IPS-NIHi7 (cell line): ENCODE measurements around the gene CHRD.
A peak's percentile ranks its signal among the peaks of the same experiment; 100 is the strongest.

ENCODE experiments used
- DNase-seq: peaks from one replicate; pipeline ENCODE4 v3.0.0; 2012; ENCODE audit warnings: mixed read lengths; ENCODE audit errors: extremely low spot score

CHRD gene

DNA sequence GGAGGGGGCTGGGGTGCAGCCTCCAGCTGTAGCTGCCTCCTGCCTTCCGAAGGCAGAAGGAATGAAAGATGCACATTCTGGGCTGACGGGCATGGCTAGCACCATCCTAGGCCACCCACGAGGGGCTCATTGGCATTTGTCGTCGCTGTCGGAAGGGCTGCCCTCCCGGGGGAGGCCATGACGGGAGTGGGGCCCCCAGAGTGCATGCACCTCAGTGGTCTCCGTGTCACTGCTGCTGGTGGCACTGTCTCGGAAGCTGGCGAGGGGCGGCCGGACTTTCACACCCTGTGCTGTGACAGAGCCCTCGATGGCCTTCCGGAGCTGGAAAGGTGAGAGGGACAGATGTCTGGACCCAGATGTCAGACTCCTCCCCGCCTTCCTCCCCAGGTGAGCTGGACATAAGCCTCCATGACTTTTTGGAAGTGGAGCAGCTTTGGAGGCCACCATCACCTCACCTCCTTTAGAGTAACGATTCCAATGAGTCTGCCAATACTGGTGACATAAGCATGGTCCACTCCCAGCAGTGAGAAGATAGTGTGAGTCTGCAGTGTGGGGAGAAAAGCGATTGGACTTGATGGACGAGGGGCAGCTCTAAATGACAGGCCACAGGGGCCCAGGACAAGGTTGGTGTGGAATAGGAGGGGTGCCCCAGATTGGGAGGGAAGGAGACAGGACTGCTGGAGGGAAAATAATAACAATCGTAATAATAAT is 33.2 kb upstream of the CHRD start:
- DNase-seq, result no peak

DNA sequence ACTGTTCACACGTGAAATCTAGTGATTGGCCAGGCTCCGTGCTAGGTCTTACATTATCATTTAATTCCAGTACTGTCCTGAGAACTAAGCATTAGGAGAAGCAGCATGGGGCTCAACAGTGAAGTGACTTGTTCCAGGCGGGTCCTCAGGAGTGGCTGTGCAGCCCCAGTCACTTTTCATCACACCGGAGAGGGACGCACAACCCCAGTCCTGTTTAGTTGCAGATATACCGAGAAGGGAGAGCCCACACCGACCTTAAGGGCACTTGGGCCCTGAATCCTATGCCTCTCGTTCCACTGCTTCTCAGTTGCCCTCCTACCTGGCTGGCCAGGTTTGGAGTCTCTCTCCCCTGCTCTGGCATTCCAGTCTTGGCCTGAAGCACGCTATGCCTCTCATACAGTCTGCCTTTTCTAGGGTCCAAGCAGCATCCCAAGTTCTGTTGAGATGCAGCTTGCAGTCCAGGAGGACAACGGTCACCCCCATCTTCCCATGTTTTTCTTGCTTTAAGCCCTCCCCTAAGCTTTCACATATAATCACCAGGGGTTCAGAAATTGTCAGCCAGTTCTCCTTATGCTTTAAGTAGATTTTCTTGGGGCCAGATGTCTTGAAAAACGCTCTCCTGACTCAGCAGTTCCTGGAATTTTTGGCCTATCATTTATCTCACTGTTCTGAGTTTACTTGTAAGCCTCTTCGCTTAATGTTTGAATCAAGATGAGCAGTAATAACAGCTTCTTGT is 32.4 kb upstream of the CHRD start:
- no peak for DNase-seq

DNA sequence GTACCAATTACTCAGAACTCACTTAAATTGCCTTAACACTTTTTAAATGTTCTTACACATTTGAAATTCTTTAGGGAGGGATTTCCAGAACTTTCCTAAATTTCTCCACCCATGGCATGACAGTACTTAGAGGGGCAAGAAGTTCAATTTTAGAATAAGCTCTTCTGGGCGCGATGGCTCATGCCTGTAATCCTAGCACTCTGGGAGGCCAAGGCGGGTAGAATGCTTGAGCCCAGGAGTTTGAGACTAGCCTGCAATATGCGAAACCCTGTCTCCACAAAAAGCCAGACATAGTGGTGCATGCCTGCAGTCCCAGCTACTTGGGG is 31.8 kb upstream of the CHRD start:
- DNase-seq, result no peak

DNA sequence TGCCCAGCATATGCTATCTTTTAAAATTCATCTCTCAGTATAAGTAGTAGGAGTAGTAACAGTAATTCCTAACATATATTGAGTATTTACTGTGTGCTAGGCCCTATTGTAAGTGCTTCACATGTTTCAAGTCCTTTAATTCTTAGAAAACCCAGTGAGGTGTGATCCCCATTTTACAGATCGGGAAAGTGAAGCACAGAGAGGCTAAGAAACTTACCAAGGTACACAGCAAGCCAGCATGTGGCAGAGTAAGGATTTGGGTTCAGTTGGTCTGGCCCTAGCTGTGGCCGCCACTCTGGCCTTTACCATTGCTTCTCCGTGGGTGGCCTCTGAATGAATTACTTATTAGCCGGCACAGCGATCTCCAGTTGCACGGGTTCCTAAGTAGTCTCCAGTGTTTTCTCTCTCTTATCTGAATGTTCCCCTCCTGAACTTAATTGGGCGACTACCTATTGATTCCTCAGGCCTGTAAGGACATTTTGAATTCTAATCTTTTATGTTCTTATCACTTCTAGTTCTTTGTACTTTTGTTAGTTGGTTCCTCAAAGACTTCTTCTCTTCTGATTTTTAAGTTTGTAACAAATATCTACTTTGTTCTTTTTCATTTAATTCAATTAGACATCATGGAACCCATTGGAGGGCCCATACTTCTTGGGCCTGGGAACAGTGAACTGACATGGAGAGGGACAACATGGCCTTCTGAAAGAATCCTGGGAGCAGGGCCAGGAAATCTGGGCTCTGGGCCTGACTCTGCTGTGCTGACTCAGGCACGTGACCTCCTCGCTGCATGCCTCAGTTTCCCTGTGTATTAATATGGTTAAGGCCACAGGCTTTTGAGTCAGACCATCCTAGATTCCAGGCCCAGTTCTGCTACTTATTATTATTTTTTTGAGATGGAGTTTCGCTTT is 30.0 kb upstream of the CHRD start:
- no peak for DNase-seq

DNA sequence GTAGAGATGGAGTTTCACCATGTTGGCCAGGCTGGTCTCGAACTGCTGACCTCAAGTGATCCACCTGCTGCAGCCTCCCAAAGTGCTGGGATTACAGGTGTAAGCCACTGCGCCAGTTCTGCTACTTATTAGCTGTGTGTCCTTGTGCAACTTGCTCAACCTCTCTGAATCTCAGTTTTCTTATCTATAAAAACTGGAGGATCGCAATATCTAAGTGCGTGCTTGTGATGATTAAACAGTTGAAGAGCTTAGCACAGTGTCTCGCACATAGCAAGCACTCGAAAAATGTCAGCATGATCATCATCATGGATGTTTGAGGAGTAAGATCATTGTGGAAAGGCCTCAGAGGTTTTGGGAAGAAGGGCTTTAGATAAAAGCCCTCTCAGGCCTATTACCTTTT is 29.2 kb upstream of the CHRD start:
- no peak for DNase-seq

DNA sequence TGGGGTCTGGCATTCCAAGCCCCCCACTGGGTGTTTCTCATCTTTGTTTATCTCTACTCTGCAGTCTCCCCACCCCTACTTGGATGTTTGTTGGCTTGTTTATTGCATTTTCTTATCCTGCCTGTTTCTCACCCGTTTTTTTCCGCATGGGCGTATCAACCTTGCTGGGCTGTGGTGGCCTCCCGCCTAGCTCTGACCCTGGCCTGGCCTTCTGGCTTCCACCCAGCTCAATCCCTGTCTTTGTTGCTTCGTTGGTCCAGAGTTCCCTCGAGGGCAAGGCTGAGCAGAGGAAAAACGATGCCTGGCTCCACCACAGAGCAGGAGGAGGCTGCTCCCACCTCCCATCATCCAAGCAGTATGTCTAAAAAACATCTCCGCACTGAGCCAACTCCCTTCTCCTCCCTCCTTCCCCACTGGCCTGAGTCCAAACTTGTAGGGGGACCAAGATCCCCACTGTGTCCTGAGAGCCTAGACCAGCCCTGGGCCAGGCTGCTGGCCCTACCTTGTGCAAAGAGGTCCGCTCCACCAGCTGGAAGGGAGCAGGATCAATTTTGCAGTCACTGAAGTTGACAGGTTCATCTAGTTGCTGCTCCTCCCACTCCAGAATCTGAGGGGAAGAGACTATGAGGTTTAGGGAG is 28.2 kb upstream of the CHRD start:
- peak; percentile 24 for DNase-seq

DNA sequence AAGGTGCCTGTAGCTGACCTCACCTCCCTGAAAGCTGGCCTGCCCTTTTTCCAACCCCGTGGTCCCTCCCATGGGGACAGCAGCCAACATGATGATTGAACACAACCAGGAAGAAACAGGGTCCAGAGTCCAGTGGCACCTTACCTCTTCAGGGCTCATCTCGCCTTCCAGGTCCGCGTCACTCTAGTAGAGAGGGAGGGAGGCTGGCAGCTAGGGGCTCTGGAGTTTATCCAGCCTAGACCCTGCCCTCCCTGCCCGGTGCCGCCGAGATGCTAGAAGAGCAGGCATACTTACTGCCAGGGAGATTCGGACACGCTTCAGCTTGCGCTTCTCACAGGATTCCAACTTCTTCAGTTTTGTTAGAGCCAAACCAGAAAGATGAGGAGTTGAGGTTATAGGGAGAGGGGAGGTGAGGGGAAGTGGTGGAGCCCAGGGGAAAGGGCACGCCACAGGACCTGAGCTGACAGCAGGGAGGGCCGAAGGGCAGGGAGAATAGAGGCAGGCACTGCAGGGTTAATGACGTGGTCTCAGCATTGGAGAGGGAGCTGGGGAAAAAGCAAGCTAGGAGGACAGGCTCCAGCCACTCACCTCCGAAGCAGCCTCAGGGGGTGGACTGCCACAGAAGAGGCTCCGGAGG is 27.6 kb upstream of the CHRD start:
- DNase-seq, result no peak

DNA sequence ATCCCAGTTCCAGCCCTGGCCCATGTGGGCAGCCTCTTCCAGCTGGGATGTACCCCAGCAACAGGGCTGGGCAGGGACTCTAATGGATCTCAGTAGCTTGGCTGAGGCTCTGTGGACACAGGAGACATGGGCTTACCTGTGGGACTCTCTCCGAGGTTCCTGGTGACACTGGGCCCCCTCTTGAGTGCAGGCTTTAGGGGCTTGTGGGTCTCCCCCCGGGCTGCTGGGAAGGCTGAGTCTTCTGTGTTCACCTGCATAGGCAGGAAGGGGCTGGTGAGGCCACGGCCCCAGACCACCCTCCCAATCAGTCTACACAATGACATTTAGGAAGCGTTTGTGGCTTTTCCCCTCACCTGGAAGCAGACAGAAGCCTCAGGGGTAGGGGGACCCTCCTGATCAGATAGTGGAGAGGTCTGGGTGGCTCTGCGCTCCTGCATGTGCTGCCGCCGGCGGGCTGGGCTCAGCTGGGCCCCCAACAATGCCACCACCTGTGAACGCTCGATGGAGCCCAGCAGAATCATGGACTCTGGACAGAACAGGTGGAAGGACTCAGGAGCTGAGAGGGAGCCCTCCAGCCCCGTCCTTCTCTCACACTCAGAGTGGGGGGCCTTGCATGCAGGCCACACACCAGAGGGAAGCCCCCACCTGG is 26.8 kb upstream of the CHRD start:
- no peak for DNase-seq

DNA sequence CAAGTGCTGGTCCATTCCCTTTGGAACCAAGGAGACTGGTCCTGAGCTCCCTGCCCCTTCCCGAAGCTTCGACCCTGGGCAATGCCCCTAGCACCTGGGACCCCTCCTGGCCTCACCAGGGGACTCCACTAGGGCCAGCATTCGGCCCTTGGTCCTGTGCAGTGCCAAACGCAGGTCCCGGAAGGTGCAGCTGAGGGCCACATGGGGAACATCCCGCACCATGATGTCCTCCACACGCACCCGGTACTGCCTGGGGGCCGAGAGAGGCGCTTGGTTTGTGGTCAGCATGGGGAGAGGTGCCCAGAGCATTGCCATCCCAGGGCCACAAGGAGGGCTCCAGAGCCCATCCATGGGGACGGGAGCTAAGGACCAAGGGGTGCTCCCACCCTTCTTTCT is 26.3 kb upstream of the CHRD start:
- DNase-seq, result no peak

DNA sequence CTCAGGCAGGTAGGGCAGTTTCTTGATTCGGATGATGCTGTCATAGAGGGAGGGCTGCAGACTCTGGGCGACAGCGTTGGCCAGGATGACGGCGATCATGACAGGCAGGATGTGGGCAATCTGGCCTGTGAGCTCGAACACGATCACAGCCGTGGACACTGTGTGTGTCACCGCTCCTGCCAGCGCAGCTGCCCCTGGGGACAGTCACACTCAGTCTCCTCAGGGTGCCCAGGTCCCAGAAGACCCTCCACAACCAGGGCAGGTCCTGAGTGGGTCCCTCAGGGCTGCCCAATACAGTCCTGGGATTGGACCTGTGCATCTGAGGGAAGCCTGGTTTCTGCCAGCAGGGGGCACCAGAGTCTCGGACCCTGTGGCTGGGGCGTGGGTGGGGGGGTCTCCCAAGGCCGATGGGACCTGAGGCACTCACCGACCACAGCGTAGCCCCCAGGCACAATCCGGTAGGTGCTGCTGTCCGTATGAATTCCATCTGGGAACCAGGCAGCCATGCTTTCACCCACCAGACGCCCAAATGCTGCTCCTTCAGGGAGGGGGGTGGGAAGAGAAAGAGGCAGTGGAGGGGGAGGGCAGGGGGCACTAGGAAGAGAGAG is 25.6 kb upstream of the CHRD start:
- peak; percentile 68 for DNase-seq

DNA sequence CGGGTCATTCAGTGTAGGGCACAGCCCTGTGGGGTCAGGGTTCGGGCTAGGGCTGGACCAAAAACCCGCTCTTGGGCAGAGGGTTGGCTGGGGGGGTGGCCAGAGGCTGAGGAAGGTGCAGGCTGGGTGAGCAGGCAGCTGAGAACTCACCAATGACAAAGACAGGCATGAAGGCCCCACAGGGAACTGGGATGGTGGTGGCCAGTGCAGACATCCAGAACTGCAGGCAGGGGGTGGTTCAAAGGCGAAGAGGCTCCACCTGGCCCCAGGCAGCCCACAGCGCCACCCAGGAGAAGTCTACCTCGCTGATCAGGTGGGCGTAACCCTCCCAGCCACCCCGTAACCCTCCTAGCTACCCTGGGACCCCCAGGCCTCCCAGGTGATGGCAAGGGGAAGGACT is 25.1 kb upstream of the CHRD start:
- no peak for DNase-seq

DNA sequence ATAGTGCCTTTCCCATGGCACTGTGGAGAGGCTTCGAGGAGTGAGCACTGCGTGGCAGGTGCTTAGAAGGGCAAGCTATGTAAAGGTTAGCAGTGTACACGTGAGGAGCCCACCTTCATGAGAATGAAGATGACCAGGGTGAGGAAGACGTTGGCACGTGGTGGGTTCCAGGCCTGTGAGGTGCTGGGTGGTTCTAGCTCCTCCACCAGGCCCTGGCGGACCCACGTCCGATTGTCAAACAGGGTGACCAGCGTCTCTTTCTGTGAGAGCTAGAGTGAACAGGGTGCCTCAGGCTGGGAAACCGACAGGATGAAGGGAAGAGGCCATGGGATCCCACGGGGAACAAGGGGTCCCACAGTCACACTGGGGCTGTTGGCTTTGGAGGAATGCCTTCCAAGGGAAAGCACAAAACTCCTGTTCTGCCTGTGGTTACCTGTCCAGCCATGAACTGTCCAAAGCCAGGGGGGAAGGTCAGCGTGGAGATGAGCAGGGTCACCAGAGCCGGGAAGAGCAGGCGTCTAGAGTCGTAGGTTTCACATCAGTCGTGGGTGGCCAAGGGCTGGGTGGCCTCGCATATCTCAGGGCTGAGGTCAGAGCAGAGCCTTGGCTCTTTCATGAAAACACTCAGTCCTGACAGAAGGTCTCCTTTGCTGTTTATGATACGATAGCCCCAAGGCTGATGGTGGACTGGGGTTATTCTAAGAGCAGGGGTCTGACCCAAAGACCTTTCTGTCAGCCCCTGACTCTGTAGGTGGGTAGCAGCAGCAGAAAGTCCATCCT is 24.4 kb upstream of the CHRD start:
- DNase-seq, result no peak

DNA sequence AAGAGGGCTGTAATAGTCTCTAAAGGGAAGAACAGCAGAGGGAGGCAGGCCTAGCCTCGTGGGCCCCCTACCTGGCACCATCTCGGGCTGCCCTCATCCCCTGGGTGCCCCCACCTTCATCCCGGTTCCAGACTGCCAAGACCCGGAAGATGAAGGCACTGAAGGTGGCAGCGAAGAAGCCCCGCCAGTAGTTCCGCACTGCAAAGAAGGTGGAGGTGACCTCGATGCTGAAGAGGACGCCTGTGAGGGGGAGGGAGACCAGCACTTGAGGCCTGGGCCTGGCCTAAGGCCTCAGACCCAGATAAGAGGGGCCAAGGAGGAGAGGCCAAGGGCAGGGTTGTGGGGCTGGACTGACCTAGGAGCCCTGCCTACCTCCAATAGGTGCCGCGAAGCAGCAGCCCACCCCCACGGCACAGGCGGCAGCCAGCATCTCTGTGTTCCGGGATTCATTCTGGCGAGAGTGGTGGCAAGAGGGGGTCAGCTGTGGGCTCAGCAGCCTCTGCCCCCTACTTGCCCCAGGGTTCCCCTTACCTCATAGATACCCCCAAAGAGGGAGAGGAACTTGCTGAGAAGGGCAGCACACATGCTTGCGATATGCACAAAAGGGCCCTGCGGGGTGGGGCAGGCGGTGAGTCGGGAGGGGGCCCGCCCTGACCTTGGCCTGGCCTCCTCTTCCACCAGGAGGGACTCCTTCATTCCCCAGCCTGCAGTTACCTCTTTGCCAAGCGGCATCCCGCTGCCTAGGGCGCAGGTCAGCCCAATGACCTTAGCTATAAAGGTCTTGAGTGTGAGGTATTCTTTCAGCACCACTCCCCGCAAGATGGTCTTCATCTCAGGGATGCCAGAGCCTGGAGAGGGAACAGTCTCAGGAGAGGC is 22.4 kb upstream of the CHRD start:
- no peak for DNase-seq

DNA sequence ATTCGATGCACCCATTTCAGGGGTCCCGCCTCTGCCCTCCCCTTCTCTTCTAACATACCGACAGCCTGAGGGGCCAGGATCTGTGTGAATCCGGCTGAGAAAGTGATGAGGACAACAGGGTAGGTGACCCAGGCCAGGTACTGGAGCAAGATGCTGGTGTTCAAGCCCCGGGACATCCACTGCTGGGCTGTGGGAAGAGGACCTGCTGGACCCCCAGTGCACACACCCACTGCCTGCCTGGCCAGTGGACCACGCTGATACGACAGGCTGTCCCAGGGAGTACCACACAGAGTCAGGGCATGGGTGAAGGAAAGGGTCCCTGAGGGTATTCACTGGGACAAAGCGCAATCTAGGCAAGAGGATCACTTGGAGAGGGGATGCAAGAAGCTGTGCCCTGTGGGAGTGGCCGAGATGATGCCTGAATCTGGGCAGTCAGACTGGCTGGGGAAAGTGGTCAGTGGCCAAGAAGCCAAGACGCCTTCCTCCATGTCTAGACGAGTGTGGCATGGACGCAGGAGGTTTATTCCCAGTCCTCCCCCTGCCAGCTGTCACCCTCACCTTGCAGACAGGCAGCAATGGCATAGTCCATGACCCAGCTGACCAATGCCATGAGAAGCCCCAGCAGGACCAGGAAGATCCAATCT is 21.6 kb upstream of the CHRD start:
- no peak for DNase-seq

DNA sequence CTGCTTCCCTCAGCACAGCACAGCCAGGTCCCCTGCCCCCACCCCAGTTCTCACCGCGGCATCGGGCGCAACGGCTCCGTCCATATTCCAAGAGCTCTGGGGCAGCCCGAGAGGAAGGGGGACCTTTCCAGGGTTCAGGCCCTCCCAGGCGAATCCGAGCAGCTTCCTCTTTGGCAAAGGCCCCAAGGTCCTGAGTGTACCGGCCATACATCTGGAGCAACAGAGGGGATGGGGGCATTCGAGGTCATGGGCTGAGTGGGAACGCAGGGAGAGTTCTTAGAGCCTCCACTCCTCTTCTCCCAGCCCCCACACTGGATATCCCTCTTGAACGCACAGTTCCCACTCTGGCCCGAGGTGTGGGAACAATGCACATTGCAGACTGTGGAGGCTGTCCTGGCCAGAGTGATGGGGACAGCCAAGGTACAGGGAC is 20.9 kb upstream of the CHRD start:
- DNase-seq, result no peak

DNA sequence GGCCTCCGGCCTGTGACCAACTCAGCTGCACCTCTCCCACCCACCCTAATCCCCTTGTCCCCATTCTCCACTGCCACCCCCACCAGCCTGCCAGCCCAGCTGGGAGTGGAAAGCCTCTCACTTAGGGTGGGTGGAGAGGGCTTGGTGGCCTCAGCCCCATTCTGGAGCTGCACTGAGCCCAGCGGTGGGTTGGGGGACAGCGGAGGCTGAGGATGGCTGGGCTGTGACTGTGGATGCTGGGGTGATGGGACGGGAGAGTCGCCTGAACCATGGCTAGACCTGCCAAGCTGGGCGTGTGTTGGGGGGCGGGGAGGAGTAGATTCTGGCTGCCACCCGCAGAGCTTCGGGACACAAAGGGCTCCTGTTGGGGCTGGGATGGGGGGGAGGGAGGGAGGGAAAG is 20.2 kb upstream of the CHRD start:
- DNase-seq, result no peak

DNA sequence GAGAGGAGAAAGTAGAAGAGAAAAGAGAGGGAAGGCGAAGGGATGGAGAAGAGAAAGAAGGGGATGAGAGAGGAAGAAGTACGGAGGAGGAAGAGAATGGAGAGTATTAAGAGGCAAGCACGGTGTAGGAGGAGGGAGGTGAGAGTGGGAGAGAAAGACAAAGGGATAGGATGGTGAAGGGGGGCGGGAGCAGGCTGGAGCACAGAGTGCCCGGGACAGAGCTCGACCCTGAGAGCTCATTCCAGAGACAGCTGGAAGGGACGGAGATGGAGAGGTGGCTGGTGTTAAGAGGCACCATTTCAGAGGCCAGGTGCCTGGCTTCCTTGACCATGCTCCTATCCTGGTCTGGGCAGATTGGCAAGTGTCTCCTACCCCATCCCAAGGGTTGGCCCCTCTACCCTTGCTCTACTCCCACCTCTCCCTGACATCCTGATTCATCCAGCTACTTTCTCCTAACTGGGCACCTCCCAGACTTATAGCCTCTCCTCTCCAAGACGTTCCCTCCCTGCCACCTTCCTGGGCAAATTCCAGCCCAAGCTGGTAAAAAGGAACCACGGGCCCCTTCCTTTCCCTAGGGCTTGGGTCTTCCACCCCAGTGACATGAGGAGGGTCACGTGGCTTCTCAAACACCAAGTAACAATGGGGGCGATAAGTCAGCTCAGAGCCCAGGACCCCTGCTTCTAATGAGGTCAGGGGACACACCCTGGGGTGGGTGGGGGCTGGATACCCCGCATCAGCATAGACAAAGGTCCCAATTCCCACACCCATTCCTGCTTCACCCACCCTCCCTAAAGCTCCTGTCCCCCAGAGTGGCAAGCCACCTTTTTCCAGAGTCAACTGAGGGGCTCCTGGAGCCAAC is 19.6 kb upstream of the CHRD start:
- DNase-seq, result no peak
